HG02973 (cell line): ENCODE results near the gene IL19.
A peak's percentile ranks its signal among the peaks of the same experiment; 100 is the strongest.
"Not testable (repeated sequence)": the region's sequence is repeated elsewhere in the genome, so short reads cannot be mapped to it uniquely, and the experiment has no call there.

Experiments
- ATAC-seq: cut with Tn5 transposase; IDR thresholded peaks from one replicate; pipeline ENCODE4 v1.9.1; 2021; ENCODE audit warnings: moderate library complexity; ENCODE audit not compliant: unreplicated experiment

IL19 gene

GRCh38 chr1:206739411-206740076, 31.0 kb upstream of the IL19 start:
- peak; percentile 74 for ATAC-seq

- ATAC-seq: no peak
Measured at GRCh38 chr1:206741142-206741701, 29.4 kb upstream of the IL19 start.

- ATAC-seq: no peak
Measured at GRCh38 chr1:206742719-206743383, 27.7 kb upstream of the IL19 start.

GRCh38 chr1:206744683-206745082, 25.9 kb upstream of the IL19 start:
- no peak for ATAC-seq

GRCh38 chr1:206745301-206745700, 25.3 kb upstream of the IL19 start:
- ATAC-seq: no peak

- ATAC-seq: no peak
Measured at GRCh38 chr1:206748348-206749030, 22.1 kb upstream of the IL19 start.

- ATAC-seq: no peak
Measured at GRCh38 chr1:206751891-206752290, 18.7 kb upstream of the IL19 start.

GRCh38 chr1:206752481-206752880, 18.1 kb upstream of the IL19 start:
- ATAC-seq: no peak

- no peak for ATAC-seq
Measured at GRCh38 chr1:206753141-206753540, 17.4 kb upstream of the IL19 start.

GRCh38 chr1:206754011-206754410, 16.6 kb upstream of the IL19 start:
- no peak for ATAC-seq

- ATAC-seq: no peak
Measured at GRCh38 chr1:206757524-206758266, 12.9 kb upstream of the IL19 start.

- ATAC-seq: no peak
Measured at GRCh38 chr1:206760590-206760989, 10.0 kb upstream of the IL19 start.

GRCh38 chr1:206761159-206761768, 9.3 kb upstream of the IL19 start:
- no peak for ATAC-seq

- ATAC-seq: not testable (repeated sequence)
Measured at GRCh38 chr1:206762741-206763364, 7.7 kb upstream of the IL19 start.

- not testable (repeated sequence) for ATAC-seq
Measured at GRCh38 chr1:206765771-206766170, 4.8 kb upstream of the IL19 start.

- peak; percentile 39 for ATAC-seq
Measured at GRCh38 chr1:206766251-206766856, 4.2 kb upstream of the IL19 start.

- ATAC-seq: no peak
Measured at GRCh38 chr1:206768472-206769303, 1.9 kb upstream of the IL19 start.

- ATAC-seq: peak; percentile 72
Measured at GRCh38 chr1:206769304-206769731, 1.3 kb upstream of the IL19 start.

GRCh38 chr1:206771338-206771692, 742 bp downstream of the IL19 start:
- ATAC-seq: no peak
